ENCODE results near the gene PLD1.

DNA sequence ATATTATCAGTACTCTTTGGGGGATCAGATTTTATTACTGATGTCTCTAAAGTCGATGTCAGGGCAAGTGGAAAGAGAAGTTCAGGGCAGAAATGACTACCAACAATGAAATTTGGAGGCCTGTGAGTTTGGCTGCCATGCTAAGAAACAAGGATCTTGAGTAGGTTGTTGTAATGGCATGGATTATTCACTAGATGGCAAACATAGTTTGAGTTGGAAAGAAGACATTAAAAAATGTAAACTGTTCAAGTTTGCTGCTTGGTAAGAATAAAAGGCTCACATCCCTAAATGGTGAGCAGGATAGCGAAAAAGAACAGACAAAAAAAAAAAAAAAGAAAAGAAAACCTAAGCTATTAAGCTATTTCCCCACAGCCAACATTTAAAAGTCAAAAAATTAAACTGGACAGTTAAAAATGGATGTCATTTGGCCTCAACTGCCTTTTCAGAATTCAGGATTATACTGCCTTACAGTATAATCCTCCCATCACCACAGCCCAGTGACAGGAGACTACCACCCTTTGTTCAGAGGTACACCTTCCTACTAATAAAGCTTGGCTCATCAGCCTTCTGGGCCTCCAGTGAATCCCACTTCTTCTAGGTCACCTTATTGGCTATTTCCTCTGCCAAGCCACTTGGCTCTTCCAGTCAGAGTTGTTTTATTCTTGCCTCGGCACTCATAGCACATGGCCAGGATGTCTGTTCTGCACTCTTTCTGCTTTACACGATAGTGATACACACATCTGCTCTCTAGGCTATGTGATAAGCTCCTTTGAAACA is 163.7 kb downstream of the PLD1 start:
- TF ChIP-seq, protein P1, sequence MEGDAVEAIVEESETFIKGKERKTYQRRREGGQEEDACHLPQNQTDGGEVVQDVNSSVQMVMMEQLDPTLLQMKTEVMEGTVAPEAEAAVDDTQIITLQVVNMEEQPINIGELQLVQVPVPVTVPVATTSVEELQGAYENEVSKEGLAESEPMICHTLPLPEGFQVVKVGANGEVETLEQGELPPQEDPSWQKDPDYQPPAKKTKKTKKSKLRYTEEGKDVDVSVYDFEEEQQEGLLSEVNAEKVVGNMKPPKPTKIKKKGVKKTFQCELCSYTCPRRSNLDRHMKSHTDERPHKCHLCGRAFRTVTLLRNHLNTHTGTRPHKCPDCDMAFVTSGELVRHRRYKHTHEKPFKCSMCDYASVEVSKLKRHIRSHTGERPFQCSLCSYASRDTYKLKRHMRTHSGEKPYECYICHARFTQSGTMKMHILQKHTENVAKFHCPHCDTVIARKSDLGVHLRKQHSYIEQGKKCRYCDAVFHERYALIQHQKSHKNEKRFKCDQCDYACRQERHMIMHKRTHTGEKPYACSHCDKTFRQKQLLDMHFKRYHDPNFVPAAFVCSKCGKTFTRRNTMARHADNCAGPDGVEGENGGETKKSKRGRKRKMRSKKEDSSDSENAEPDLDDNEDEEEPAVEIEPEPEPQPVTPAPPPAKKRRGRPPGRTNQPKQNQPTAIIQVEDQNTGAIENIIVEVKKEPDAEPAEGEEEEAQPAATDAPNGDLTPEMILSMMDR (IDR thresholded peaks at IDR 0.05; ENCODE audit: low read depth, low read length, poor library complexity, severe bottlenecking), result peak; percentile 42
- no peak for TF ChIP-seq EZH2phosphoT487 (IDR thresholded peaks at IDR 0.05; ENCODE audit: borderline replicate concordance, low read length)
